H1 (cell line): ENCODE measurements around the gene TAP2. TPM values are rescaled to one million over a fixed set of nuclear protein-coding genes. Genes with fewer than 3 reads are reported as not detected.

ENCODE experiments used
- CTCF ChIA-PET: fragments of 300-600 bp; sonication (Branson Sonifier 250); formaldehyde crosslinking; loops from one replicate; lab custom pipeline; 2021; ENCODE audit not compliant: partially characterized antibody; lab: Charles Lee
- POLR2A ChIA-PET: fragments of 300-600 bp; sonication (Branson Sonifier 250); formaldehyde crosslinking; loops from one replicate; lab custom pipeline; 2021; ENCODE audit warnings: inconsistent platforms; ENCODE audit not compliant: partially characterized antibody; lab: Charles Lee
- DNase-seq, 2 experiments: peaks; one replicate each; pipeline versions ENCODE4 v3.0.0 to v3.0.0-alpha.2; 2010 to 2022; ENCODE audit warnings: low spot score in 2 of 2, low read depth in 1 of 2, mixed read lengths in 1 of 2
- FAIRE-seq: peaks from 2 replicates; lab custom pipeline; 2011; peaks lifted over from hg19 to GRCh38; lab: Jason Lieb, UNC
- H2AFZ ChIP-seq: 2 replicates; pipeline ENCODE4 v1.8.1; 2012; ENCODE audit warnings: low read length, inconsistent platforms
- H2AK5ac ChIP-seq: 2 replicates; pipeline ENCODE4 v1.6.1; 2013; ENCODE audit warnings: low read depth, low read length
- H2BK120ac ChIP-seq: replicated peaks from 2 replicates; pipeline ENCODE3; 2013; ENCODE audit warnings: low read depth, low read length, inconsistent platforms
- H2BK12ac ChIP-seq: 2 replicates; pipeline ENCODE4 v1.6.1; 2013; ENCODE audit warnings: low read depth, low read length
- H2BK15ac ChIP-seq: 2 replicates; pipeline ENCODE4 v1.6.1; 2013; ENCODE audit warnings: low read length
- H2BK20ac ChIP-seq: 2 replicates; pipeline ENCODE4 v1.6.1; 2013; ENCODE audit warnings: low read length
- H2BK5ac ChIP-seq: 2 replicates; pipeline ENCODE4 v1.6.1; 2013; ENCODE audit warnings: low read depth, low read length
- H3K14ac ChIP-seq: 2 replicates; pipeline ENCODE4 v1.6.1; 2013; ENCODE audit warnings: inconsistent platforms; ENCODE audit not compliant: insufficient read length
- H3K18ac ChIP-seq: 2 replicates; pipeline ENCODE4 v1.6.1; 2013; ENCODE audit warnings: low read length; ENCODE audit errors: extremely low read depth
- H3K23ac ChIP-seq: 2 replicates; pipeline ENCODE4 v1.6.1; 2013; ENCODE audit warnings: inconsistent platforms; ENCODE audit not compliant: insufficient read length
- H3K23me2 ChIP-seq: 2 replicates; pipeline ENCODE4 v1.6.1; 2013; ENCODE audit warnings: low read depth, low read length
- H3K27ac ChIP-seq: 2 replicates; pipeline ENCODE4 v1.6.1; 2011; ENCODE audit warnings: low read depth, low read length, inconsistent platforms
- H3K27me3 ChIP-seq, 4 experiments: replicated peaks in 1 of 4; 1 replicate in 1 of 4; 2 replicates in 3 of 4; pipeline versions ENCODE4 v1.6.1 to v1.8.1; 2011 to 2013; ENCODE audit warnings: low read length in 3 of 4, mild to moderate bottlenecking in 3 of 4, inconsistent platforms in 2 of 4, mixed read lengths in 2 of 4, moderate library complexity in 1 of 4; ENCODE audit not compliant: control insufficient read depth in 3 of 4, insufficient read depth in 3 of 4; ENCODE audit errors: extremely low read depth in 1 of 4
- H3K36me3 ChIP-seq, 4 experiments: 2 replicates each; pipeline versions ENCODE4 v1.6.1 to v1.8.1; 2011 to 2013; ENCODE audit warnings: mild to moderate bottlenecking in 4 of 4, low read length in 3 of 4, moderate library complexity in 2 of 4, control low read depth in 1 of 4, inconsistent platforms in 1 of 4; ENCODE audit not compliant: insufficient read depth in 4 of 4, control insufficient read depth in 2 of 4
- H3K4ac ChIP-seq: replicated peaks from 2 replicates; pipeline ENCODE3; 2013; ENCODE audit warnings: low read length, low read depth, mixed read lengths, inconsistent platforms; ENCODE audit not compliant: insufficient read length
- H3K4me1 ChIP-seq, 4 experiments: replicated peaks in 1 of 4; 1 replicate in 1 of 4; 2 replicates in 3 of 4; pipeline versions ENCODE4 v1.6.1 to v1.8.1; 2011 to 2013; ENCODE audit warnings: low read length in 3 of 4, inconsistent platforms in 2 of 4, mixed read lengths in 1 of 4; ENCODE audit not compliant: insufficient read depth in 4 of 4, control insufficient read depth in 3 of 4
- H3K4me2 ChIP-seq, 2 experiments: 2 replicates each; pipeline versions ENCODE4 v1.6.1 to v1.8.1; 2011 to 2013; ENCODE audit warnings: low read depth in 2 of 2, low read length in 2 of 2, control low read depth in 1 of 2, inconsistent platforms in 1 of 2, mild to moderate bottlenecking in 1 of 2; ENCODE audit not compliant: insufficient read depth in 1 of 2
- H3K4me3 ChIP-seq, 4 experiments: fragments of 200-600, 300-600 bp in 1 of 4; sonication (generic), shearing (Covaris generic), sonication (Bioruptor Twin) in 1 of 4; 2 replicates each; pipeline versions ENCODE4 v1.5.1 to v1.8.1; 2011 to 2016; ENCODE audit warnings: low read length in 4 of 4, low read depth in 3 of 4, control low read depth in 2 of 4, inconsistent platforms in 2 of 4, mild to moderate bottlenecking in 2 of 4, mixed read lengths in 1 of 4, moderate library complexity in 1 of 4; ENCODE audit not compliant: insufficient read depth in 2 of 4; ENCODE audit errors: extremely low read depth in 1 of 4
- H3K56ac ChIP-seq: replicated peaks from 2 replicates; pipeline ENCODE3; 2013; ENCODE audit warnings: low read depth, mild to moderate bottlenecking, mixed read lengths, low read length, inconsistent platforms; ENCODE audit not compliant: insufficient read length
- H3K79me1 ChIP-seq: 2 replicates; pipeline ENCODE4 v1.6.1; 2013; ENCODE audit warnings: low read depth, low read length, control low read depth
- H3K79me2 ChIP-seq, 2 experiments: 2 replicates each; pipeline versions ENCODE4 v1.6.1 to v1.8.1; 2012 to 2013; ENCODE audit warnings: low read length in 2 of 2, mild to moderate bottlenecking in 2 of 2, inconsistent platforms in 1 of 2; ENCODE audit not compliant: insufficient read depth in 2 of 2, control insufficient read depth in 1 of 2
- H3K9ac ChIP-seq, 4 experiments: replicated peaks in 1 of 4; 1 replicate in 1 of 4; 2 replicates in 3 of 4; pipeline versions ENCODE4 v1.6.1 to v1.8.1; 2011 to 2013; ENCODE audit warnings: low read depth in 3 of 4, low read length in 3 of 4, control low read depth in 2 of 4, mild to moderate bottlenecking in 2 of 4, moderate library complexity in 2 of 4, inconsistent platforms in 1 of 4; ENCODE audit errors: extremely low read depth in 1 of 4
- H3K9me3 ChIP-seq, 2 experiments: 2 replicates each; pipeline versions ENCODE4 v1.6.1 to v1.8.1; 2012 to 2013; ENCODE audit warnings: mild to moderate bottlenecking in 2 of 2, moderate library complexity in 2 of 2, control low read depth in 1 of 2, inconsistent platforms in 1 of 2, low read depth in 1 of 2, low read length in 1 of 2, mixed read lengths in 1 of 2; ENCODE audit not compliant: insufficient read depth in 2 of 2
- H4K20me1 ChIP-seq, 2 experiments: replicated peaks in 1 of 2; 2 replicates each; pipeline versions ENCODE3 to v1.8.1; 2011 to 2013; ENCODE audit warnings: inconsistent platforms in 2 of 2, low read length in 2 of 2, mild to moderate bottlenecking in 1 of 2; ENCODE audit not compliant: insufficient read depth in 2 of 2, control insufficient read depth in 1 of 2
- H4K5ac ChIP-seq: 2 replicates; pipeline ENCODE4 v1.6.1; 2013; ENCODE audit warnings: low read length, low read depth, mixed read lengths, inconsistent platforms; ENCODE audit not compliant: insufficient read length
- H4K8ac ChIP-seq: 2 replicates; pipeline ENCODE4 v1.8.0; 2013; ENCODE audit warnings: mild to moderate bottlenecking, moderate library complexity, low read length, inconsistent platforms; ENCODE audit not compliant: insufficient read depth; ENCODE audit errors: extremely low read depth
- H4K91ac ChIP-seq: replicated peaks from 2 replicates; pipeline ENCODE3; 2013; ENCODE audit warnings: low read length, mixed read lengths, inconsistent platforms; ENCODE audit not compliant: insufficient read length
- BRCA1 ChIP-seq: IDR thresholded peaks from 2 replicates; pipeline ENCODE4 v1.6.1; 2012; ENCODE audit warnings: low read depth, low read length, improper control_type of control experiment
- CEBPB ChIP-seq: IDR thresholded peaks from 2 replicates; pipeline ENCODE4 v1.6.1; 2012; ENCODE audit warnings: low read depth, low read length
- E2F6 ChIP-seq: IDR thresholded peaks from 2 replicates; pipeline ENCODE4 v1.6.1; 2012; ENCODE audit warnings: inconsistent platforms
- KDM4A ChIP-seq: IDR thresholded peaks from one replicate; pipeline ENCODE4 v1.7.1; 2012; ENCODE audit warnings: low read depth, mild to moderate bottlenecking, moderate library complexity, low read length, inconsistent platforms; ENCODE audit not compliant: severe bottlenecking
- NANOG ChIP-seq: IDR thresholded peaks from 2 replicates; pipeline ENCODE4 v1.6.1; 2011; ENCODE audit warnings: low read length, low read depth, mild to moderate bottlenecking, inconsistent platforms; ENCODE audit not compliant: insufficient read depth, poor library complexity, severe bottlenecking
- POLR2AphosphoS5 ChIP-seq: IDR thresholded peaks from 2 replicates; pipeline ENCODE4 v1.6.1; 2011; ENCODE audit warnings: low read depth, low read length
- RAD21 ChIP-seq, 2 experiments: IDR thresholded peaks in 1 of 2; conservative IDR thresholded peaks in 1 of 2; 2 replicates each; pipeline ENCODE4 v1.6.1; 2011; ENCODE audit warnings: low read depth in 2 of 2, low read length in 2 of 2, improper control_type of control experiment in 1 of 2, inconsistent platforms in 1 of 2, mild to moderate bottlenecking in 1 of 2, moderate library complexity in 1 of 2
- SUZ12 ChIP-seq: fragments of 200-600 bp; sonication (generic); IDR thresholded peaks from 2 replicates; pipeline ENCODE4 v1.6.1; 2012; ENCODE audit warnings: mild to moderate bottlenecking, inconsistent platforms, low read length, moderate library complexity, mixed read lengths
- ZNF274 ChIP-seq: IDR thresholded peaks from 2 replicates; pipeline ENCODE4 v1.7.0; 2012; ENCODE audit warnings: low read length, borderline replicate concordance; ENCODE audit errors: extremely low read depth
- WGBS, 2 experiments: shearing (Covaris generic) in 1 of 2; methylation state at CpG; one replicate each; pipeline versions ENCODE4 v1.1.6 to v1.1.7; 2013 to 2015; ENCODE audit warnings: low lambda C conversion rate in 2 of 2, mixed read lengths in 2 of 2, inconsistent platforms in 1 of 2, low coverage in 1 of 2, missing lambda C conversion rate in 1 of 2; ENCODE audit not compliant: insufficient replicate concordance in 2 of 2, insufficient coverage in 1 of 2, insufficient read length in 1 of 2; ENCODE audit errors: extremely low coverage in 1 of 2, missing lambda C conversion rate in 1 of 2; 5-methylcytosine and 5-hydroxymethylcytosine counted together
- polyA plus RNA-seq, 7 experiments: library from polyadenylated mRNA; depleted of rRNA in 3 of 7; stranded (reverse) in 5 of 7; unstranded in 2 of 7; fragments of >200 nt in 5 of 7; fragments of 200-250 nt in 2 of 7; gene quantifications; 1 replicate in 5 of 7; 2 replicates in 1 of 7; 4 replicates in 1 of 7; pipeline versions ENCODE4 v1.2.1 to v1.2.3, GENCODE V29; 2011 to 2013; ENCODE audit warnings: missing spikeins in 2 of 7, mixed read lengths in 2 of 7
- total RNA-seq: library from RNA; stranded (reverse); fragmentation: NEBNext Ultra II Directional; extraction: Animal tissue kit (Norgen Biotek cat#: 25700); gene quantifications from 2 replicates; pipeline ENCODE4 v1.2.1, GENCODE V29; 2021

The TAP2 gene
- total and polyA plus RNA-seq, 2 of the 8 experiments (the other 6 are each of a cell fraction or from before 2014, with no cell fraction given), result 11.3 to 27.2 TPM

GRCh38 chr6:32867554-32868256 lies 29.2 kb upstream of the TAP2 start:
- H3K79me2 ChIP-seq, result no peaks in the 10 kb centered on the region
- ChIA-PET CTCF (interaction anchor here (0.7 to 19.9 kb wide), 47 partner anchors 9 to 614 kb away, joined by 3 to 402 read pairs (median 4); partner anchors contain the start of genes HLA-DMA, HLA-DQB2, HLA-DRA and PSMB8), POLR2A (interaction anchor here (0.9 to 1.4 kb wide), 5 partner anchors 13 to 29 kb away, joined by 3 to 6 read pairs (median 4); partner anchors contain the start of genes PSMB8 and TAP2)
- no peak overlapping the region for H2AFZ ChIP-seq
- H2BK12ac ChIP-seq, result no peak overlapping the region
- no peak overlapping the region for H2AK5ac ChIP-seq
- H3K4ac ChIP-seq, result no peak overlapping the region
- no peak overlapping the region for H2BK15ac ChIP-seq
- no peak overlapping the region for H3K4me3 ChIP-seq
- H3K27me3 ChIP-seq, result no peaks in the 10 kb centered on the region
- H3K4me2 ChIP-seq, result no peak overlapping the region
- FAIRE-seq (no peak), DNase-seq (no peak)
- H4K8ac ChIP-seq, result no peak overlapping the region
- no peaks in the 10 kb centered on the region for H3K79me1 ChIP-seq
- no peak overlapping the region for H3K18ac ChIP-seq
- 79% methylated on average over 8 of the region's 8 CpGs; no CpG with 5 or more reads in 1 of the 2 experiments for WGBS, 2 experiments
- no peaks in the 10 kb centered on the region for H3K9me3 ChIP-seq
- H4K5ac ChIP-seq, result no peak overlapping the region
- no peak overlapping the region for H2BK120ac ChIP-seq
- H2BK5ac ChIP-seq, result no peak overlapping the region
- H3K4me1 ChIP-seq, result no peaks in the 10 kb centered on the region
- no peaks in the 10 kb centered on the region for H4K20me1 ChIP-seq
- H3K9ac ChIP-seq, result no peak overlapping the region
- H4K91ac ChIP-seq, result no peak overlapping the region
- no peak overlapping the region for H3K27ac ChIP-seq
- H3K23ac ChIP-seq, result no peak overlapping the region
- H3K23me2 ChIP-seq, result no peaks in the 10 kb centered on the region
- H3K56ac ChIP-seq, result no peak overlapping the region
- no peak overlapping the region for H3K14ac ChIP-seq
- H2BK20ac ChIP-seq, result no peak overlapping the region
- H3K36me3 ChIP-seq, result no peaks in the 10 kb centered on the region
- TF ChIP-seq SUZ12 (no peak), BRCA1 (no peak), NANOG (no peak), POLR2AphosphoS5 (no peak), KDM4A (no peak), E2F6 (no peak), CEBPB (no peak), RAD21 (IDR thresholded peaks at IDR 0.05 in 1 of 2, conservative IDR thresholded peaks at IDR 0.05 in 1 of 2; ENCODE audit: low read depth in 2 of 2, low read length in 2 of 2) (no peak), ZNF274 (no peak)
